ENCODE measurements around the gene SCYGR7.
A peak's percentile ranks its signal among the peaks of the same experiment; 100 is the strongest.

Gene SCYGR7

DNA sequence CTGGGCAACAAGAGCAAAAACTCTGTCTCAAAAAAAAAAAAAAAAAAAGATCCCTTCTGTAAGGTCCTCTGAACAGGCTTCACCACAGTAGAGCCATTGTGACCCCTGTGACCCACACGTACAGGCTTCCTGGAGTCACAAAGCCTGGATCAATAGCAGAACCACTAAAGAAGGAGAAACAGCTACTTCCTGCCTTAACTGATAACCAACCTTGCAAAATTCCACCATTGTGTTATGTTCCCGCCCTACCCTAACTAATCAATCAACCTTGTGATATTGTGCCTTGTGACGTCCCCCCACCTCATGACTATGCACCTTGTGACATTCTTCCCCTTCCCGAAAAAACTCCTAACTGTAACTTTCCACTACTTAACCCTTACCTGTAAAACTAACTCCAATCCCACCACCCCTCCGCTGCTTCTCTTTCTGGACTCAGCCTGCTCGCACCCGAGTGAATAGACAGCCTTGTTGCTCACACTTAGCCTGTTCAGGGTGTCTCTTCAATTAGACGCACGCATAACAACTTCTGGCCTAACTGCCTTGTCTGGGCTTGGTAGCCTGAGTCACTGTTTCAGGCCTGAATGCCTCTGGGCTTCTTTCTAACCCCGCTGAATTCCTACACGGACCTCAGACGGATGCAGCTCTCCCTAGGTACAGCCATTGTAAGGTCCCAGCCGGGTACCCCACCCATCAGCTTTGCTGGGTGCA lies 31.4 kb downstream of the SCYGR7 start:
- no peak for DNase-seq (ENCODE audit: low read depth in 2 of 2)

- no peak for DNase-seq (ENCODE audit: low read depth in 2 of 2)
Measured at GRCh38 chr2:227761740-227762476, 33.8 kb downstream of the SCYGR7 start.

GRCh38 chr2:227765788-227766372 lies 37.7 kb downstream of the SCYGR7 start:
- DNase-seq (ENCODE audit: low read depth in 2 of 2) = no peak

DNA sequence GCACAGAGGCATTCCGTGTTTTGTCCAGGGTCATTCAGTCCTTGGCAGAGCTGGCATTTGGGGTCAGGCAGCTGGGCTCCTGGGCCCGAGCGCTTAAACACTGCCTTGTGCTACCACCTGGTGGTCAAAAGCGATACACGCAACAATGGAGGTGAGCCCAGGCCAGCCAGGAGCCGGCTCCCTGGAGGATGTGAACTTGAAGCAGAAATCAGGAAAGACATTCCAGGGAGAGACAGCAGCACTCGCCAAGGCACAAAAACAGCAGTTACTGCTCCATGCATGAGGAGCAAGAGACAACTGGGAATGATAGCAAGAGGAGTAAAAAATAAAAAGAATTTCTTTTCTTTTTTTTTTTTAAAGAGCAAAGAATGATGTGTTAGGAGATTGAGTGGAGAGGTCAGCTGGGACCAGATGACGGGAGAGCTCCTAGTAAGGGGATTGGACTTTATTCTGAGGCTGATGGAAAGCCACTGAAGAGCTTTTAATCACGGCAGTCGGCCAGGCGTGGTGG lies 38.3 kb downstream of the SCYGR7 start:
- DNase-seq (ENCODE audit: low read depth in 2 of 2) = peak; percentile 36 to 50

DNA sequence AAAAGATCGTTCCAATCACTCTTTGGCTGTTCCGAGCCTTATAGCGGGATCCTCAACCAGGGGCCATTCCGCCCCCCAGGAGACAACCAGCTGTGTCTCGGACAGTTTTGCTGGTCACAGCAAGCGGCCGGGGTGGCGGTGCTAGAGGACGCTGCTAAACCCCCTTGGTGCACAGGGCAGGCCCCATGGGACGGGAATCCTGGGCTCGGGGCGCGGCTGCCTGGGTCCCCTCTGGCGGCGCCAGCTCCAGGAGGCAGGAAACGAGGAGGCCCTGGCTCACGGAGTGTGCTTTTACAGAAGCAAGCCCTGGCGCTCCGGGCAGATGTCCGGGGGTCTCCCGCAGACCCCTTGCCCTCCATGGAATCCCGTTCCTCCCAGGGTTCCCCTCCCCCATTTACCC lies 39.7 kb downstream of the SCYGR7 start:
- DNase-seq (ENCODE audit: low read depth in 2 of 2) = no peak

- no peak for DNase-seq (ENCODE audit: low read depth in 2 of 2)
Measured at GRCh38 chr2:227772197-227772661, 44.1 kb downstream of the SCYGR7 start.

GRCh38 chr2:227772932-227773331 lies 44.8 kb downstream of the SCYGR7 start:
- DNase-seq (ENCODE audit: low read depth in 2 of 2) = no peak

DNA sequence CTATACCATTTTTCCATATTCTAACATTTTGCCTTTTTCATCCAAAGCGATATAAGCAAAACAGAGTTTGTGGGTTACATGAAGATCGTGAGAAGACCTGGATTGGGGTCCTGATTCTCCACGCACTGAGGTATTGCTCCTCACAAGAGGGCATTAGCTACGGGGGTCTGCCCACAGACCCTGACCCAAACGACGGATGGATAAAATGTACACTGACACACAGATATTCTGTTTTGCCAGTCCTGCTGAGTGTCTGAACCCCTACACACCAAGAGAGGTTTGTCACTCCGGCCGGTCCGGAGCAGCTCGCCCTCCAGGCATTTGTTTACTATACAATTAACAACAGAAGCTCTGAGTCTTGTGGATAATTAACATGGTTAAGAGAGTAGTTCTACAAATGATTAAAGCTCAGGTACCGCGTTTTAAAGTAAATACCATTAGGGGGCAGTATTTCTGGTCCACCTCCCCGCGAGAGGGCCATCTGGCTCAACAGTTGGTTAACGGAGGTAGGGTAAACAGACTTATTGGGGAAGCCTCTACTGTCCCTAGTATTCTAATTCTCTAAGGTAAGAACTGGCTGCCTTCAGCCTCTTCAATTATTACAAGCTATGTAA lies 46.0 kb downstream of the SCYGR7 start:
- DNase-seq (ENCODE audit: low read depth in 2 of 2) = no peak

DNA sequence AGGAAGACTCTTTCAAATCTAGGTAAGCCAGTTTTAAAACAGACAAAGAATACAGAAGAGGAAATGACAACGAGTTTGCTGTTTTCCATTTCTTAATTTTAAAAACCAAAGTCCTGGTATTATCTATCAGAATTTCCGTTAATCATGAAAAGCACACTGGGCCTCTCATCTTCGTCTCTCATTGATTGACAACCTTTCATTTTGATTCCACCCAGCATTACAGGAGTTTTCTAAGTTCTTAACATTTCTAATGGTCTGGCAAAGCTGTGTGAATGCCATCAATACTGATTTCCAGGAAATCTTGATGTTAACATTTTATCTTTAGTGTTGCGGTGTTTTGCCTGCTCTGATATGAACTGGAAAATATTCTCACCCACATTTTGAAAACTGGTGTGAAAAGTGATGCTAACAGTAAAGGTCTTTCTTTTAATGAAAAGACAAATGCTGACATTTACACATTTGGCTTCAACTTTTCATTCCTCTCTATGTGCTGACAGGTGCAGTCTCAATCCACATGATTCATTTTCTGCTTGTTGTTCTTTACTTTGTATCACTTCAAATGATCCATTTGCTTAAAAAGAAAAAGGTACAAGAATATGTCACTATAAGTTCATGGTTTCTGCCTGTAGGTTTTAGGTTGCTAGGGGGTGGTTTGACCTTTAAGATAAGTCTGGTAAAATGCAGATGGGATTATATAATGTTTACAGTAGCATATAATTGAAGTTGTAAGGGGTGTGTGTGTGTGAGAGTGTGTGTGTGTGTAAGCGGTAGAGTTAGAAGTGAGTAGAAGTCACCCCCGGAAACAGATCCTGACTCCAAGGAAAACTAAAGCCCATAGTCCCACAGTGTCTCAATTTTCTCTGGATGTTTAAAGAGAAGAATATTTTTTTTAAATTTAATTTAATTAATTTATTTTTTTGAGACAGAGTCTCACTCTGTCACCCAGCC lies 47.0 kb downstream of the SCYGR7 start:
- no peak for DNase-seq (ENCODE audit: low read depth in 2 of 2)
